OCI-LY3 (cell line): ENCODE results near the gene RAB8B.

ENCODE experiments used
- H2AFZ ChIP-seq: fragments of 200-600, 300-600 bp; shearing (Covaris generic); 2 replicates; pipeline ENCODE4 v1.6.0; 2014; ENCODE audit warnings: antibody characterized with exemption, low read depth, low read length
- H3K27ac ChIP-seq: fragments of 200-600, 300-600 bp; sonication (generic); 2 replicates; pipeline ENCODE4 v1.5.1; 2014; ENCODE audit warnings: mild to moderate bottlenecking, low read length, moderate library complexity, mixed read lengths
- H3K27me3 ChIP-seq: fragments of 200-600, 300-600 bp; sonication (generic); 2 replicates; pipeline ENCODE4 v1.6.1; 2014; ENCODE audit warnings: low read depth, low read length, mixed read lengths
- H3K36me3 ChIP-seq: fragments of 200-600, 300-600 bp; sonication (generic); replicated peaks from 2 replicates; pipeline ENCODE3; 2014; ENCODE audit warnings: low read depth, low read length, mixed read lengths
- H3K4me1 ChIP-seq: fragments of 300-600, 200-600 bp; sonication (generic); 2 replicates; pipeline ENCODE4 v1.6.1; 2014; ENCODE audit warnings: low read length, mixed read lengths
- H3K4me2 ChIP-seq: fragments of 200-600, 300-600 bp; sonication (generic); 2 replicates; pipeline ENCODE4 v1.6.1; 2014; ENCODE audit warnings: low read length, mixed read lengths
- H3K4me3 ChIP-seq: fragments of 300-600, 200-600 bp; sonication (generic); 2 replicates; pipeline ENCODE4 v1.5.1; 2014; ENCODE audit warnings: antibody characterized with exemption, mild to moderate bottlenecking, low read length, moderate library complexity
- H3K79me2 ChIP-seq: fragments of 300-600, 200-600 bp; shearing (Covaris generic); 2 replicates; pipeline ENCODE4 v1.6.1; 2014; ENCODE audit warnings: mild to moderate bottlenecking, low read length, mixed read lengths
- H3K9ac ChIP-seq: fragments of 300-600, 200-600 bp; shearing (Covaris generic); 2 replicates; pipeline ENCODE4 v1.6.0; 2014; ENCODE audit warnings: mild to moderate bottlenecking, low read length, moderate library complexity
- H3K9me3 ChIP-seq: fragments of 200-600, 300-600 bp; shearing (Covaris generic); 2 replicates; pipeline ENCODE4 v1.6.1; 2014; ENCODE audit warnings: low read length, mixed read lengths; ENCODE audit not compliant: insufficient read depth
- H4K20me1 ChIP-seq: fragments of 200-600, 300-600 bp; sonication (generic); 2 replicates; pipeline ENCODE4 v1.6.1; 2016; ENCODE audit warnings: low read length, mixed read lengths; ENCODE audit not compliant: insufficient read depth
- CTCF ChIP-seq: fragments of 200-600, 300-600 bp; sonication (generic); IDR thresholded peaks from 2 replicates; pipeline ENCODE4 v1.5.1; 2014; ENCODE audit warnings: antibody characterized with exemption, low read length, low read depth
- EZH2phosphoT487 ChIP-seq: fragments of 200-600 bp; shearing (Covaris generic); IDR thresholded peaks from 2 replicates; pipeline ENCODE4 v1.6.1; 2018; ENCODE audit warnings: antibody characterized with exemption, mixed run types, low read depth

The RAB8B gene

DNA sequence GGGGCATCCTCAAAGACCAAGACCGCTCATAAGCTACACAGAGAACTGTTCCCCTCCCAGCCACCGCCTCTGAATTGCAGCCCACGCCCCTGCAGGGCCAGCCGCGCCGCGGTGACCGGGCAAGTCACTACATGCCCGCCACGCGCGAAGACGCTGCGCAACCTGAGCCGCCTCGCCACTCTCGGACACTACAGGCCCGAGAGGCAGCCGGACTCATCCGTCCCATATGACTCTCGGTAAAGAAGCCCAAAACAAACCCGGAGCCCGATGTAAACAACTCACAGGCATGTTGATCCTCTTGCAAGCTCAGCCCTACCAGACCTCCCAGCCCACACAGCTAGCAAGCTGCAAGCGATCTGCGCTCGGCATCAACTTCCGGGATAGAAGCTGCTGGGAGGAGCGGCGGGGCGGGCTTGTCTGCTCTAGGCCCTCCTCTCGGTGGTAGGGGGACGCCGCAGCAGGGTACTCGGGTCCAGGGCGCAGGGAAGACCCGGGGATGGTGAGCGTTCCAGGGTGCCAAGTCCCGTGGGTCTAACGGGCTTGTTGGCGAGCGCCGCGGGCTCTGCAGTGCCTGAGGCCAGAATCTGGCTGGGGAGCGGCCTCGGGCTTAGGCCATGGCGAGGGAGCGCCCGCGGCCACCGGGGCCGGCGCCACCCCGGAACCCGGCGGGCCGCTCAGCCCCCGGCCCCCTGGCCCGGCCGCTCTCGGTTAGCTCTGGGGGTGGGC, 32.1 kb upstream of the RAB8B start, which contains the start of gene RPS27L:
TSS of gene RPS27L (minus strand) at position 360 of the 726 bp plus-strand sequence. CDS start at position 288, 72 bp downstream.
- H3K36me3 ChIP-seq: peaks cover 6% of the 10 kb centered on the region
- peak within 1 kb of the TSS; percentile 84 for H3K4me3 ChIP-seq
- H3K79me2 ChIP-seq: peaks cover 16% of the 10 kb centered on the region
- peak within 1 kb of the TSS; percentile 87 for H3K9ac ChIP-seq
- H3K27ac ChIP-seq: peak within 1 kb of the TSS; percentile 75
- H4K20me1 ChIP-seq: no peaks in the 10 kb centered on the region
- TF ChIP-seq CTCF: no peak
- TF ChIP-seq EZH2phosphoT487: no peak
- peak within 1 kb of the TSS; percentile 89 for H2AFZ ChIP-seq
- H3K27me3 ChIP-seq: no peaks in the 10 kb centered on the region
- no peaks in the 10 kb centered on the region for H3K9me3 ChIP-seq
- H3K4me2 ChIP-seq: peak within 1 kb of the TSS; percentile 88
- H3K4me1 ChIP-seq: peaks cover 5% of the 10 kb centered on the region

GRCh38 chr15:63157891-63158431, 31.4 kb upstream of the RAB8B start:
- peak overlapping the region; percentile 75 for H3K27ac ChIP-seq
- H3K36me3 ChIP-seq: peaks cover 3% of the 10 kb centered on the region
- peak overlapping the region; percentile 84 for H3K4me3 ChIP-seq
- H3K27me3 ChIP-seq: 0 out of 2 replicates have a peak, but pooled peaks cover under 1% of the 10 kb centered on the region
- TF ChIP-seq CTCF (no peak), EZH2phosphoT487 (no peak)
- peak overlapping the region; percentile 87 for H3K9ac ChIP-seq
- peaks cover 5% of the 10 kb centered on the region for H3K4me1 ChIP-seq
- no peaks in the 10 kb centered on the region for H4K20me1 ChIP-seq
- peak overlapping the region; percentile 76 for H3K4me2 ChIP-seq
- H3K79me2 ChIP-seq: peaks cover 16% of the 10 kb centered on the region
- no peaks in the 10 kb centered on the region for H3K9me3 ChIP-seq
- H2AFZ ChIP-seq: peak overlapping the region; percentile 69

GRCh38 chr15:63160638-63161037, 28.8 kb upstream of the RAB8B start:
- Histone ChIP-seq H3K4me3 (no peak overlapping the region), H3K27me3 (peaks cover 20% of the 10 kb centered on the region), H3K4me2 (no peak overlapping the region), H3K9me3 (no peaks in the 10 kb centered on the region), H2AFZ (no peak overlapping the region), H3K79me2 (peaks cover 14% of the 10 kb centered on the region), H3K4me1 (peaks cover 5% of the 10 kb centered on the region), H3K9ac (no peak overlapping the region), H4K20me1 (no peaks in the 10 kb centered on the region), H3K36me3 (no peaks in the 10 kb centered on the region), H3K27ac (no peak overlapping the region)
- TF ChIP-seq CTCF (no peak), EZH2phosphoT487 (no peak)

DNA sequence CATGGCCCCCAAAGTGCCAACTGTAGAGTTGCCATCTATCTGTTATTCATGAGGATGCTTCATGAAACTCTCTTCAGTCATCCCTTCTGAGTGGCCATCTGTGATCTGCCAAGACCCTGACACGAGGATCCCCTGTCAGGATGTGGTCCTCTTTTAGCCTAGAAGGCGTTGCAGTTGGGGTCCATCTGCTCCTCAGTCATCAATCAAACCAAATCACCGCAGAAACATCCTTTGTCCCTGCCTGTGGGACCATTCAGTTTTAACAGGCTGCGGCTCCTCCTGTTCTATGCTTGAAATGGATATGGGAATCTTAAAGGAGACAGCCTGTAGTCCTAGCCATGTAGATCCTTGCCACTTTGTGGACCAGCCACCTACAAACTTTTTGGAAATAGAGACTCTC, 26.2 kb upstream of the RAB8B start:
- Histone ChIP-seq H3K4me1 (peaks cover 3% of the 10 kb centered on the region; the same call in 1 of the 2 replicates), H3K79me2 (no peaks in the 10 kb centered on the region), H3K9ac (no peak overlapping the region), H3K27me3 (peaks cover 22% of the 10 kb centered on the region), H3K36me3 (no peaks in the 10 kb centered on the region), H3K4me3 (no peak overlapping the region), H2AFZ (no peak overlapping the region), H3K4me2 (no peak overlapping the region), H3K9me3 (no peaks in the 10 kb centered on the region), H4K20me1 (no peaks in the 10 kb centered on the region), H3K27ac (no peak overlapping the region)
- TF ChIP-seq CTCF: no peak
- TF ChIP-seq EZH2phosphoT487: no peak
